Measurements from ENCODE around the gene LRRC52.

DNA sequence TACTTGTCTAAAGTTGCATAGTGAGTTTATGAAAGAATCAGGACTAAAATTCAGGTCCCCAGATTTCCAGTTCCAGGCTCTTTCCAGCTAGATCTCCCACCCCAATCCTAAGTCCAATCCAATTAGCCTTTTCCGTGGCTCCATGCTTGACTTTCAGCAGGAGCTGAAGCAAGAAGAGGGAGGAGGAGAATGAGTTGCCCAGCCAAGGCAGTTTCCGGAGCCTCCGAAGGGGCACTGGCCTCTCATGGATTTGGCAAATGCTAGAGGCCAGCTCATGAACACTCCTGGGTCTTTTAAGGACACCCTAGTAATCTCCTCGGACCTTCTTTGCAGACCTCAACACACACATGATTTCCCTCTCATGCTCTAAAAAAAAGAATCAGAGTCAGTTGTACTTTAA is 10.5 kb upstream of the LRRC52 start:
- no peak for TF ChIP-seq CTCF (IDR thresholded peaks at IDR 0.05)
- TF ChIP-seq POLR2A (IDR thresholded peaks at IDR 0.05), result no peak
